Activated B cell treated with CpG ODN at 0.5 μM for 24 hours (primary cell): ENCODE data around the gene KRABD2.

Experiments
- ATAC-seq: fragments of 200-7000 bp; cut with Tn5 transposase; one replicate; pipeline ENCODE4 v1.10.0; 2021; ENCODE audit warnings: low read depth, mild to moderate bottlenecking, moderate library complexity
- CTCF ChIA-PET: fragments of 350-600 bp; sonication (Branson Sonifier 250); formaldehyde crosslinking; loops from one replicate; lab custom pipeline; 2021; ENCODE audit warnings: antibody characterized with exemption; lab: Charles Lee
- POLR2A ChIA-PET: fragments of 350-600 bp; sonication (Branson Sonifier 250); formaldehyde crosslinking; loops from one replicate; lab custom pipeline; 2021; ENCODE audit warnings: antibody characterized with exemption; lab: Charles Lee
- DNase-seq: peaks from one replicate; pipeline ENCODE4 v3.0.0; 2022
- H3K27ac Mint-ChIP-seq: one replicate; pipeline ENCODE4 v1.8.0; 2020; ENCODE audit warnings: mixed read lengths
- H3K27me3 Mint-ChIP-seq: one replicate; pipeline ENCODE4 v1.8.0; 2021; ENCODE audit warnings: mixed read lengths
- H3K36me3 Mint-ChIP-seq: one replicate; pipeline ENCODE4 v1.8.0; 2021; ENCODE audit warnings: low read depth, mixed read lengths
- H3K4me1 Mint-ChIP-seq: one replicate; pipeline ENCODE4 v1.8.0; 2021; ENCODE audit warnings: mixed read lengths
- H3K4me3 Mint-ChIP-seq: one replicate; pipeline ENCODE4 v1.8.0; 2020; ENCODE audit warnings: mild to moderate bottlenecking, mixed read lengths
- H3K9me3 Mint-ChIP-seq: one replicate; pipeline ENCODE4 v1.8.0; 2020; ENCODE audit warnings: mixed read lengths
- intact Hi-C: fragments of 100-400 bp; cut with micrococcal nuclease; formaldehyde crosslinking; loops from one replicate; pipeline ENCODE4 v1.15.1; 2024
- TF ChIP-seq, protein P1 (sequence below): fragments of 200-600 bp; IDR thresholded peaks from one replicate; pipeline ENCODE4 v1.8.0; 2022; ENCODE audit warnings: antibody characterized with exemption, mild to moderate bottlenecking

Gene KRABD2

DNA sequence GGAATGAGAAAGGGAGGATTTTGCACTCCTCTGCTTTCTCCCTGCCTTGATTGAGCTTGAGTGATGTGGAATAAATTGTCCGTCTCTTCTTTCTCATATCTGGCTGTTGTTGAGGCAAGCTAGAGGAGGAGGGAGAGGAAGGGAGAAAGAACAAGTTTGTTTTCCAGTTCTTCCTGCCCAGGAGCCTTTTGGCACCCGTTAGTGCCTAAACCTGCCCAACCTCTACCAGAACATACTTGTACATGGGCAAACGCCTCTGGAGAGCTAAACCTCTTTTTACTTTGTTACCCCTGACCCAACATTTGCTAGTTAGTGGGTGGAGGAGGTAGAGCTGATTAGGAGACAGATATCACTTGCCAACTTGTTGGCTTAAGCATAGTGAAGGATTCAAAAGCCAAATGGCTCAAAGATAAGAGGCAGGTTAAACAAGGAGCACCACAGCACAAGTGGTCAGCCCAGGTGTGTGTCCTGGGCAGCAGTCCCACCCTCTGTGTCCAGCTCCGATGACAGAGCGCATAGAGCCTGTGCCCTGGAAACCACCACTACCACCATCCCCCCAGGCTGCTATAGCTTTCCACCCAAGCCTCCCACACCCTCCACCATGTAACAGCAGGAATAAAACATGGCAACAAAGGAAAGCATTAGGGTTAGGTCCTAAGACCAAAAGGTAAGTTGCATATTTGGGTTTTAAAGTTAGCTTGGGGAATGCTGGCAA, 30.4 kb downstream of the KRABD2 start:
- ChIA-PET CTCF (no interaction called here), POLR2A (no interaction called here)
- Mint-ChIP-seq H3K9me3 (no peaks in the 10 kb centered on the region), H3K36me3 (no peaks in the 10 kb centered on the region), H3K4me1 (no peaks in the 10 kb centered on the region), H3K27ac (no peak overlapping the region), H3K27me3 (peaks cover 25% of the 10 kb centered on the region), H3K4me3 (no peak overlapping the region)
- ATAC-seq (no peak), DNase-seq (no peak)
- intact Hi-C loops = no loop called here
- TF ChIP-seq, protein P1, sequence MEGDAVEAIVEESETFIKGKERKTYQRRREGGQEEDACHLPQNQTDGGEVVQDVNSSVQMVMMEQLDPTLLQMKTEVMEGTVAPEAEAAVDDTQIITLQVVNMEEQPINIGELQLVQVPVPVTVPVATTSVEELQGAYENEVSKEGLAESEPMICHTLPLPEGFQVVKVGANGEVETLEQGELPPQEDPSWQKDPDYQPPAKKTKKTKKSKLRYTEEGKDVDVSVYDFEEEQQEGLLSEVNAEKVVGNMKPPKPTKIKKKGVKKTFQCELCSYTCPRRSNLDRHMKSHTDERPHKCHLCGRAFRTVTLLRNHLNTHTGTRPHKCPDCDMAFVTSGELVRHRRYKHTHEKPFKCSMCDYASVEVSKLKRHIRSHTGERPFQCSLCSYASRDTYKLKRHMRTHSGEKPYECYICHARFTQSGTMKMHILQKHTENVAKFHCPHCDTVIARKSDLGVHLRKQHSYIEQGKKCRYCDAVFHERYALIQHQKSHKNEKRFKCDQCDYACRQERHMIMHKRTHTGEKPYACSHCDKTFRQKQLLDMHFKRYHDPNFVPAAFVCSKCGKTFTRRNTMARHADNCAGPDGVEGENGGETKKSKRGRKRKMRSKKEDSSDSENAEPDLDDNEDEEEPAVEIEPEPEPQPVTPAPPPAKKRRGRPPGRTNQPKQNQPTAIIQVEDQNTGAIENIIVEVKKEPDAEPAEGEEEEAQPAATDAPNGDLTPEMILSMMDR = no peak

DNA sequence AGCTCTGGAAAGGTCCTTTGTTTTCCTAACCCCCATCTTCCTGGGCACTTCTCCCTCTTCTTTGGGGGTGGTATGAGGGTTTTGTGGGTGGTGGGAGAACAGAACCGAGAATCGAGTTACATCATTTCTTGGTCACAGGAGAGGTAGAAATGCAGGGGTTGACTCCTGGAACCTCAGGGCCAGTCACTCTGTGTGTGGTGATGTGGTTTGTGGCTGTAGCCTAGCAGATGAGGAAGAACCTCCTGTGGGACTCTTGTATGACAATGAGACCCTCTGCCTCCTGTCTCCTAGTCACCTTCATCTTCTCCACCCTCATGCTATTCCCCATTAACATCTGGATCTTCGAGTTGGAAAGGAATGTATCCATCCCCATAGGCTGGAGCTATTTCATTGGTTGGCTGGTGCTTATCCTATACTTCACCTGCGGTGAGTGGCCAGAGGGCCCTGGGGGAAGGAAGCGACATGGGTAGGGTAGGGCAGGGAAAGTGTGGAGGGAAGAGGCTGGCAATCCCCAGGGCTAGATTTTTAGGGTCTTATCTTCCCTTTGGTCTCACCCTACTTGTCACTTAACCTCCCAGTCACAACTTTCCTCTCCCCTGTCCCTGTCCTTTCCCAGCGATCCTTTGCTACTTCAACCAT, 31.3 kb downstream of the KRABD2 start:
- Mint-ChIP-seq H3K4me3 (no peak overlapping the region), H3K27me3 (peaks cover 25% of the 10 kb centered on the region), H3K36me3 (no peaks in the 10 kb centered on the region), H3K9me3 (no peaks in the 10 kb centered on the region), H3K4me1 (no peaks in the 10 kb centered on the region), H3K27ac (no peak overlapping the region)
- ChIA-PET POLR2A (no interaction called here), CTCF (interaction anchor here (0.5 kb wide), 1 partner anchor 378 kb away, joined by 5 read pairs; no protein-coding TSS in a partner anchor)
- no peak for ATAC-seq
- TF ChIP-seq, protein P1 = no peak
- intact Hi-C loops = no loop called here
- DNase-seq = no peak

DNA sequence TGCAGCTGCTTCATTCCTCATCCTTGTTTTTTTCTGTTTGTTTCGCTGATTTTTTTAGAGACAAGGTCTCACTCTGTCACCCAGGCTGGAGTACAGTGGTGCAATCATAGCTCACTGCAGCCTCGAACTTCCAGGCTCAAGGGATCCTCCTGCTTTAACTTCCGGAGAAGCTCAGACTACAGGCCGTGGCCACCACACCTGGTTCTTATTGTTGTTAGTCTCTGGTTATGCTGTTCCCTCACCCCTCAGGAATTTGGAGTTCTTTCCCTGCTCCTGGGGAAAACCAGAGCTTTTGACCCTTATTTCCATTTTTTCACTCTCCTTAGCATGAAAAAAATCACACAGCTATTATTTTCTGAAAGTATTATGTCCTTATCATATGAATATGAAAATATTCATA, 35.0 kb downstream of the KRABD2 start:
- DNase-seq (no peak), ATAC-seq (no peak)
- no peak overlapping the region for H3K27ac Mint-ChIP-seq
- H3K27me3 Mint-ChIP-seq = peaks cover 20% of the 10 kb centered on the region
- CTCF ChIA-PET = no interaction called here
- intact Hi-C loops = no loop called here
- no peaks in the 10 kb centered on the region for H3K36me3 Mint-ChIP-seq
- peaks cover 8% of the 10 kb centered on the region for H3K4me1 Mint-ChIP-seq
- H3K4me3 Mint-ChIP-seq = no peak overlapping the region
- TF ChIP-seq, protein P1 = no peak
- POLR2A ChIA-PET = no interaction called here
- no peaks in the 10 kb centered on the region for H3K9me3 Mint-ChIP-seq

DNA sequence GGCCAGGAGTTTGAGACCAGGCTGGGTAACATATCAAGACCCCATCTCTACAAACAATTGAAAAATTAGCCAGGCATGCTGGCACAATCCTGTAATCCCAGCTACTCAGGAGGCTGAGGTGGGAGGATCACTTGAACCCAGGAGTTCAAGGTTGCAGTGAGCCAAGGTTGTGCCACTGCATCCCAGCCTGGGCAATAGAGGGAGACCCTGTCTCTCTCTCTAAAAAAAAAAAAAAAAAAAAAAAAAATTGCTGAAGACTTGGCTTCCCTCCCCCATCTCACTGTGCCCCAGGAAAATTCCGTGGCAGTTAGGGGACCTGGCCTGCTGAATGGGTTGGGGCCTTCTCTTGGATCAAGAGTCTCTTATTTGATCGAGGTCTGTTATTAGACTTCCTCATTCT, 37.0 kb downstream of the KRABD2 start, which contains the start of gene ODF4:
ODF4 (plus strand) TSS at position 301 of the 400 bp plus-strand sequence. CDS start 212 bp downstream, outside the sequence.
- DNase-seq (no peak), ATAC-seq (no peak)
- peaks cover 8% of the 10 kb centered on the region for H3K4me1 Mint-ChIP-seq
- H3K4me3 Mint-ChIP-seq = no peak within 1 kb of the TSS
- H3K36me3 Mint-ChIP-seq = no peaks in the 10 kb centered on the region
- ChIA-PET POLR2A (no interaction called here), CTCF (no interaction called here)
- TF ChIP-seq, protein P1 = no peak
- intact Hi-C loops = no loop called here
- H3K27ac Mint-ChIP-seq = no peak within 1 kb of the TSS
- peaks cover 6% of the 10 kb centered on the region for H3K27me3 Mint-ChIP-seq
- no peaks in the 10 kb centered on the region for H3K9me3 Mint-ChIP-seq

DNA sequence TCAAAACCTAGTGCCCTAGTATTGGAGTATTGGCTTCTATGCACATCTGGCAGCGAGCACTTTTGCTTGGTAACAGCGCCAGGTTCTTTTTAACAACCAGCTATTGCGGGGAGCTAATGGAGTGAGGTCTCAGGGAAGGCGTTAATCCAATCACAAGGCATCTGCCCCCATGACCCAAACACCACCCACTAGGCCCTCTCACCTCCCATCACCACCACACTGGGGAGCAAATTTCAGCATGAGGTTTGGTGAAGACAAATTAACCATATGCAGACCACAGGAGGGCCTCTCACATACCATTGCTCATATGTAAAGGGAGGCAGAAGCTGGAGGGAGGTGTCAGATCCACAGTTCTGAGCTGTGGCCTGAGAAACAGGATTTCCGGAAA, 37.8 kb downstream of the KRABD2 start:
- H3K27ac Mint-ChIP-seq = no peak overlapping the region
- no peaks in the 10 kb centered on the region for H3K9me3 Mint-ChIP-seq
- ChIA-PET POLR2A (interaction anchor here (1.0 kb wide), 1 partner anchor 38 kb away, joined by 3 read pairs; the partner anchor contains the start of gene KRABD2), CTCF (no interaction called here)
- intact Hi-C loops = no loop called here
- H3K27me3 Mint-ChIP-seq = peaks cover 3% of the 10 kb centered on the region
- TF ChIP-seq, protein P1 = no peak
- no peak for DNase-seq
- peaks cover 8% of the 10 kb centered on the region for H3K4me1 Mint-ChIP-seq
- H3K4me3 Mint-ChIP-seq = no peak overlapping the region
- no peaks in the 10 kb centered on the region for H3K36me3 Mint-ChIP-seq
- ATAC-seq = no peak
